ENCODE measurements around the gene LRRC4C. TPM values are rescaled to one million over a fixed set of nuclear protein-coding genes. Genes with fewer than 3 reads are reported as not detected.
A peak's percentile ranks its signal among the peaks of the same experiment; 100 is the strongest.

Gene LRRC4C
- total RNA-seq, 6 experiments from 2014 or later: not detected

DNA sequence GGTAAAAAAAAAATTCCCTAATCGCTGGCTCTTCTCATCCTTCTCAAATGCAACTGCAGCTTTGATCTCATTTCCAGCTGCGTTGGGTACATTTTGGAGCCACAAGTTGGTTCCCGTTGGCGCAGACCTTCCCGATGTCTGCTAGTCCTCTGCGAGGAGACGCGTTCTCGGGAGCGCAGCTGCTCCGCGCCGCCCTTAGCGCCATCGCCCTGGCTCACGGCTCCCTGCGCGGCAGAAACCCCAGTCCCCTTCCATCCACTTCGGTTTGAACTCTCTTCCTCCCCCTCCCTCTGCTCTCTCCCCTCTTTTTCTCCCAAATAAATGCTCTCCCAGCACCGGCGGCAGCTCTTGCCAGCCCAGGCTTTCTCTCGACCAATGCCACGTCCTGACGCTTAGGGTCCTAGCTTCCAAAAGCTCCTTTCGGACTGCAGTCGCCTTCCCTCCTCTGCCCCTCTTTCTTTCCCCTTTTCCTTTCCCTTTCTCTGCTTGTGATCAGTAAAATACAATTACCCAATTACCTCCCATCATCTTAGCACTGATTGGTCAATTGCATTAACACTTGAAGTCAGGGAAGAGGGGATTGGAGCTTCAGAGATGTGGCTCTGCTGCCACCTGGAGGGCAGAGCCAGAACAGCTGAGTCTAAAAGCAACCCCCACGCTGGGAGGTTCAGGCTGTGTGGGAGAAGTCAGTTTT, 1165.7 kb downstream of the LRRC4C start:
- peaks cover 5% of the 10 kb centered on the region for H3K27me3 Mint-ChIP-seq (ENCODE audit: insufficient read depth)
- H3K4me1 Mint-ChIP-seq (ENCODE audit: low read depth): peaks cover 21% of the 10 kb centered on the region
- H3K36me3 Mint-ChIP-seq (ENCODE audit: low read depth): no peaks in the 10 kb centered on the region
- TF ChIP-seq, protein P1, sequence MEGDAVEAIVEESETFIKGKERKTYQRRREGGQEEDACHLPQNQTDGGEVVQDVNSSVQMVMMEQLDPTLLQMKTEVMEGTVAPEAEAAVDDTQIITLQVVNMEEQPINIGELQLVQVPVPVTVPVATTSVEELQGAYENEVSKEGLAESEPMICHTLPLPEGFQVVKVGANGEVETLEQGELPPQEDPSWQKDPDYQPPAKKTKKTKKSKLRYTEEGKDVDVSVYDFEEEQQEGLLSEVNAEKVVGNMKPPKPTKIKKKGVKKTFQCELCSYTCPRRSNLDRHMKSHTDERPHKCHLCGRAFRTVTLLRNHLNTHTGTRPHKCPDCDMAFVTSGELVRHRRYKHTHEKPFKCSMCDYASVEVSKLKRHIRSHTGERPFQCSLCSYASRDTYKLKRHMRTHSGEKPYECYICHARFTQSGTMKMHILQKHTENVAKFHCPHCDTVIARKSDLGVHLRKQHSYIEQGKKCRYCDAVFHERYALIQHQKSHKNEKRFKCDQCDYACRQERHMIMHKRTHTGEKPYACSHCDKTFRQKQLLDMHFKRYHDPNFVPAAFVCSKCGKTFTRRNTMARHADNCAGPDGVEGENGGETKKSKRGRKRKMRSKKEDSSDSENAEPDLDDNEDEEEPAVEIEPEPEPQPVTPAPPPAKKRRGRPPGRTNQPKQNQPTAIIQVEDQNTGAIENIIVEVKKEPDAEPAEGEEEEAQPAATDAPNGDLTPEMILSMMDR (IDR thresholded peaks at IDR 0.05): peak; percentile 93
- H3K4me3 Mint-ChIP-seq: peak overlapping the region; percentile 86
- no peaks in the 10 kb centered on the region for H3K9me3 Mint-ChIP-seq
- no peak overlapping the region; the same call in 1 of the 2 replicates for H3K27ac Mint-ChIP-seq
- DNase-seq: peak; percentile 71

DNA sequence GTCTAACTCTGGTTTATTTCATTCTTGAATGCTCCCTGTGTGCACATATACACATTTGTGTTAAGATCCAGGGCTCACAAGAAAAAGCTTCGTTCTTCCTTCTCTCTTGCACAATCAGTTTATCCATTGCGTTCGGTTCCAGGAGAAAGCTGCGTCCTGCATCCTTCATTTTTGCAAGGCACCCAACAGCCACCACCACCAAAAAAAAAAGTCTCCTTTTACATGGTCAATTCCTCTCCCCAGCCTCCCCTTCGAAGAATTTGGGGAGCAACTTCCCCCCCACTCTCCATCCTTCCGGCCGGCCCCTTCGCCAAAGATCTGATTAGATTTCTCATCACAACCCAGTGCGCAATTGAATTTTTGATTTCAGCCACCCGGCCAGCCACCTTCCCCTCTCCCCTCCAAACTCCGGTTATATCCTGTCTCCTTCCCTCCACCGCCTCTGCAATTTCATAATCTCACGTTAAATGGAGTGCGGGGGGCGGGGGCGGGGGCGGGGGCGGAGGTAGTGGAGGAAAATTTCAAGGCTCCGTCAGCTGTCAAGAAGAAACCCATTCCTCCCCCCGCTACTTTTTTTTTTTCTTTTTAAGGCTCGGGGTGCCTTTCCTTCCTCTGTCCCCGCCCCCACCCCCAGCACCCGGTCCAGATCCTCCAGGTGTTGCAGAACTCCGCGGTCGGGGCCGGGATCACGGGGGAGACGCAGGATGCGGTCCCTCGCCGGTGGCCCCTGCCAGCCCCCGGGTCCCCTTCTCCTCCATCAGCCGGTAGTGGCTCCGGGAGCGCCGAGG, 1166.5 kb downstream of the LRRC4C start:
- Mint-ChIP-seq H3K36me3 (ENCODE audit: low read depth) (no peaks in the 10 kb centered on the region), H3K9me3 (no peaks in the 10 kb centered on the region), H3K4me1 (ENCODE audit: low read depth) (peaks cover 21% of the 10 kb centered on the region), H3K4me3 (peak overlapping the region; percentile 86), H3K27me3 (ENCODE audit: insufficient read depth) (peaks cover 5% of the 10 kb centered on the region), H3K27ac (no peak overlapping the region)
- no peak for DNase-seq
- TF ChIP-seq, protein P1 (IDR thresholded peaks at IDR 0.05): no peak

DNA sequence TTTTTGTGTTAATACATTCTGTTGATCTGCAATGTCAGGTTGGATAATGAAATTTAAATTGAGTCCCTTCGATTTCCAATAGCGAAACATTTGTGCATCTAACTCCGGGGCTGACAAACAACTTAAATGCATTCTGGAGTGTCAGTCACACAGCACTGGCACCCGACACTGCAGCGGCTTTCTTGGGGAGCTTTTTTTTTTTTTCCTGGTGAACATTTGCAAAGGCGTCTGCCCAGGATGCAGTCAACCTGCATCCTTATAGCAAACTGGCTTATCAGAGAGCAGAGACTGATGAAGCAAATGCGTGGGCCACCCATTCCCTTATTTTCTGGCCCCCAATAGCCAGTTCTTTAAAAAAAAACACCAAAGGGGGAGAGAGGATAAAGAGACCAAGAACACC, 1167.7 kb downstream of the LRRC4C start:
- H3K36me3 Mint-ChIP-seq (ENCODE audit: low read depth): no peaks in the 10 kb centered on the region
- peaks cover 21% of the 10 kb centered on the region for H3K4me1 Mint-ChIP-seq (ENCODE audit: low read depth)
- no peak overlapping the region for H3K4me3 Mint-ChIP-seq
- TF ChIP-seq, protein P1 (IDR thresholded peaks at IDR 0.05): no peak
- H3K27ac Mint-ChIP-seq: no peak overlapping the region
- peaks cover 5% of the 10 kb centered on the region for H3K27me3 Mint-ChIP-seq (ENCODE audit: insufficient read depth)
- no peaks in the 10 kb centered on the region for H3K9me3 Mint-ChIP-seq
- no peak for DNase-seq

- TF ChIP-seq, protein P1 (IDR thresholded peaks at IDR 0.05): no peak
- H3K9me3 Mint-ChIP-seq: no peaks in the 10 kb centered on the region
- no peaks in the 10 kb centered on the region for H3K36me3 Mint-ChIP-seq (ENCODE audit: low read depth)
- no peak overlapping the region for H3K4me3 Mint-ChIP-seq
- no peak for DNase-seq
- H3K27me3 Mint-ChIP-seq (ENCODE audit: insufficient read depth): peaks cover 5% of the 10 kb centered on the region
- H3K27ac Mint-ChIP-seq: no peak overlapping the region
- H3K4me1 Mint-ChIP-seq (ENCODE audit: low read depth): peaks cover 20% of the 10 kb centered on the region
Observed at GRCh38 chr11:40291329-40291728, 1168.1 kb downstream of the LRRC4C start.

DNA sequence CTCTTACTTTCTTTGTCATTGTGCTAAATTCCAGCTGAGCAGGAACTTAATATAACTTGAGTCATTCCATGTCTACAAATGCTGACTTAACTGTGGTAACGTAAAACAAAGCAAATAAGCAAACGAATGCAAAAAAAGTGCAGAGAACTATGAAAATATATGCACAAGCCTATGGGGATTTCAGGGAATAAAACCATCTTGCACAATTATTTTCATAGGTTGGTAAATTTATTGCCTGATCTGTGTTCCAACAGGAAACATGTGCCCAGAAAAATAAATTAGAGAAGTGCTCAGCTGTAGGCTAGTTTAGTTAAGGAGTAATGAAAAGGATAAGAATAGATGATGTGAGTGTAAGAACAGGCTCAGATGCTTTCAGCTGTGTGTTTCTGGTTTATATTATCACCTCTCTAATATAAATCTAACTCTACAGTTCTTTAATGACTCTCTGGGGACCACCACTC, 1169.3 kb downstream of the LRRC4C start:
- no peak overlapping the region for H3K27ac Mint-ChIP-seq
- no peak overlapping the region for H3K4me3 Mint-ChIP-seq
- no peak for DNase-seq
- H3K36me3 Mint-ChIP-seq (ENCODE audit: low read depth): no peaks in the 10 kb centered on the region
- H3K9me3 Mint-ChIP-seq: no peaks in the 10 kb centered on the region
- peaks cover 5% of the 10 kb centered on the region for H3K27me3 Mint-ChIP-seq (ENCODE audit: insufficient read depth)
- TF ChIP-seq, protein P1 (IDR thresholded peaks at IDR 0.05): no peak
- H3K4me1 Mint-ChIP-seq (ENCODE audit: low read depth): peaks cover 15% of the 10 kb centered on the region
